ENCODE results near the gene TMEM8B. TPM values are rescaled to one million over a fixed set of nuclear protein-coding genes. Genes with fewer than 3 reads are reported as not detected.

TMEM8B gene, protein sequence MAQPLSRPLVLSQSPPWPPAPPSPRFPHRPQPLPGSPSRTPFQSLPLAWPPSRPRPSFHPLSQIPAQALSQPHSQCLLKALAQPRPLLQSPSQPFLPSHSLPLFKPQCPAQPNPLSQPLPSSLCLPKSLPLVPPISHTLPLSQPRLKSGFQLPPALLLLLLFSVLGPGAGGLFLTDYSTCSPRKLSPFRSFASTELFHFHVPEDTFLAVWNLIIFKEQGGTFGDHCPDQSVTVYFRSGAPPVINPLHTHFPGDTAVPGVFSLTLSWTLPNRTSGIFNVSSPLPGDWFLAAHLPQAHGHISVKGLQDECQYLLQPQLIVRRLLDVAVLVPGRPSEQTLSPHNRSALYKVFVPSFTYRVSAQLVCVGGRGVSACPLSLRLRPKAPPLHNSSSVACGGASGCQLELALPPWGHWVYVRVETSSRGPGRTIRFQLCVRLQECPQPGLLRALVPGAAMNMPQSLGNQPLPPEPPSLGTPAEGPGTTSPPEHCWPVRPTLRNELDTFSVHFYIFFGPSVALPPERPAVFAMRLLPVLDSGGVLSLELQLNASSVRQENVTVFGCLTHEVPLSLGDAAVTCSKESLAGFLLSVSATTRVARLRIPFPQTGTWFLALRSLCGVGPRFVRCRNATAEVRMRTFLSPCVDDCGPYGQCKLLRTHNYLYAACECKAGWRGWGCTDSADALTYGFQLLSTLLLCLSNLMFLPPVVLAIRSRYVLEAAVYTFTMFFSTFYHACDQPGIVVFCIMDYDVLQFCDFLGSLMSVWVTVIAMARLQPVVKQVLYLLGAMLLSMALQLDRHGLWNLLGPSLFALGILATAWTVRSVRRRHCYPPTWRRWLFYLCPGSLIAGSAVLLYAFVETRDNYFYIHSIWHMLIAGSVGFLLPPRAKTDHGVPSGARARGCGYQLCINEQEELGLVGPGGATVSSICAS
- total RNA-seq = 8.2 TPM

DNA sequence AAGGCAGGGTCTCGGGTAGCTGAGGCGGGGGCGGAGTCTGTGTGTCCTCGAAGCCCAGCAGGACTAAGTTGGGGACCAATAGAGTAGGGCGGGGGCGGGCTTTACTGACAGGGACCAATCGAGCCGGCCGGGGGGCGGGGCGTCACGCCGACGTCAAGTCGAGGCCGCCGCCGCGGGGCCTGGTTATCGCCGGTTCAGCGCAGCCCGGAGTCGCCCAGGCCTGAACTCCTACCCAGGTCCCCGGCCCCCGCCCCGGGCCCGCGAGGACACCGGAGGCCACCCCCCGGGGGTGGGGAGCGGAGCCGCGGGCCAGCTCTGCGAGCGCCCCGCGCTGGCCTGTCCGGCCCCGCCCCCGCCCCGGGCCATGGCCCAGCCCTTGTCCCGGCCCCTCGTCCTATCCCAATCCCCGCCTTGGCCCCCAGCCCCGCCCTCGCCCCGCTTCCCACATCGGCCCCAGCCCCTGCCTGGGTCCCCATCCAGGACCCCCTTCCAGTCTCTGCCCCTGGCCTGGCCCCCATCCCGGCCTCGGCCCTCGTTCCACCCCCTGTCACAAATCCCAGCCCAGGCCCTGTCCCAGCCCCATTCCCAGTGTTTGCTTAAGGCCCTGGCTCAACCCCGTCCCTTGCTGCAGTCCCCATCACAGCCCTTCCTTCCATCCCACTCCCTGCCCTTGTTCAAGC lies at the start of gene TMEM8B:
Gene TMEM8B, plus strand, starts transcription at position 145 of the 680 bp plus-strand sequence. Its CDS starts 220 bp downstream, at position 365.
- peak; percentile 98 for DNase-seq

DNA sequence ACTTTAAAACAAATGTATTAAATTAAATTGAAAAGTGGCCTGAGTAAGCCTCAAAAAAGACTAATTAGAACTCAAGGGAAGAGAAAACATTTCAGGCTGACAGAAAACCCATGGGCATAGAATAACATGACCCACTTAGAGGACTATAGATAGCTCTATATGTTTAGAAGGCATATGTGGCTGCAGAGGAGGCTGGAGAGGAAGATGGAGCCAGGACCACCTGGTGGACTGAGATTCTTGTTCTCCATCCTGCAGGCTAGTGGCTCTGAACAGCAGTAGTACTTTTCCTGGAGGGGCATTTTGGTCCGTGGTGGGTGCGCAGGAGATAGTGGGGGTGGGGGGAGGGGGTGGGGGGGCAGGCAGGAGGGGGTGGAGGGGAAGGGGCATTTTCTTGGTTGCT lies 48.0 kb upstream of the TMEM8B start:
- no peak for DNase-seq

DNA sequence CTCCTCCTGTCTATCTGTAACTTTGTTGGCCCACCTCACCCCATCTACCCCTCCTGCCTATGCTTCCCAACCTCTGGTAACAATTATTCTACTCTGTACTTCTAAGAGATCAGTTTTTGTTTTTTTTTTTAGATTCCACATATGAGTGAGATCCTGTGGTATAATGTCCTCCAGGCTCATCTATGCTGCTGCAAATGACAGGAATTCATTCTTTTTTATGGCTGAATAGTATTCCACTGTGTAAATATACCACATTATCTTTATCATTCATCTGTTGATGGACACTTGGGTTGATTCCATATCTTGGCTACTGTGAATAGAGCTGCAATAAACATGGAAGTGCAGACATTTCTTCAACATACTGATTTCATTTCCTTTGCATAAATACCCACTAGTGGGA lies 45.6 kb upstream of the TMEM8B start:
- no peak for DNase-seq

DNA sequence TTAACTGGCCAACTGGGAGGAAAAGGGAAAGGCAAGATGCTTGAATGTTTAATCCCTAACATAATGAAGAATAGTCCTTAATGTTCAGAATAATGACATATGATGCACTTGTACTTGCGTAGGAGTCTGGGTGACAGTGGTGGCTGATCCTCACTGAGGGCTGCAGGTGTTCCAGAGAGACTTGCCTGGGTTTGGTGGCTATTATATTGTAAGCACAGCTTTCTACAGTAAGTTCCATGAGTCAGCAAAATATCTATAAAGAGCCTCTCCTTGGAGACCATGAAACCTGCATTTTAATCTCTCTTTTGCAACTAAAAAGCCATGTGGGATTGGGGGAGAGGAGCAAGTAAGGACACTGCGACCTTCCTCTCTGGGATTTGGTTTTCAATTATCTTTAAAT lies 39.5 kb upstream of the TMEM8B start:
- no peak for DNase-seq

DNA sequence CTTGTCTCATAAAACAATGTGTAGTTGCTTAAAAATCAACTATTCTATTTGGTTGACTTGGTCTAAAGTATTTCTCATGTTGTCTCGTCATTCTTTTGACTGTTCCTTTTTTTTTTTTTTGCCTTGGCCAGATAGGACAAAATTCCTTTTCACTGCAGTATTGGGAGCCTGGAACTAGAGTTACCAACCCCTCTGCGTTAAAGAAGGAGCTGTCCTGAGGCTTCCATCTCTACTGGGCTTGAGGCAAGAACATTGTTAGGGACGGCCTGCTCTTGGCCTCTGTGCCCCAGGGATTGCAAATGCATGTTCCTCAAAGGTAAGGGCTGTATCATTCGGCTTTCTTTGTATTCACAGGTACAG lies 39.0 kb upstream of the TMEM8B start:
- no peak for DNase-seq

DNA sequence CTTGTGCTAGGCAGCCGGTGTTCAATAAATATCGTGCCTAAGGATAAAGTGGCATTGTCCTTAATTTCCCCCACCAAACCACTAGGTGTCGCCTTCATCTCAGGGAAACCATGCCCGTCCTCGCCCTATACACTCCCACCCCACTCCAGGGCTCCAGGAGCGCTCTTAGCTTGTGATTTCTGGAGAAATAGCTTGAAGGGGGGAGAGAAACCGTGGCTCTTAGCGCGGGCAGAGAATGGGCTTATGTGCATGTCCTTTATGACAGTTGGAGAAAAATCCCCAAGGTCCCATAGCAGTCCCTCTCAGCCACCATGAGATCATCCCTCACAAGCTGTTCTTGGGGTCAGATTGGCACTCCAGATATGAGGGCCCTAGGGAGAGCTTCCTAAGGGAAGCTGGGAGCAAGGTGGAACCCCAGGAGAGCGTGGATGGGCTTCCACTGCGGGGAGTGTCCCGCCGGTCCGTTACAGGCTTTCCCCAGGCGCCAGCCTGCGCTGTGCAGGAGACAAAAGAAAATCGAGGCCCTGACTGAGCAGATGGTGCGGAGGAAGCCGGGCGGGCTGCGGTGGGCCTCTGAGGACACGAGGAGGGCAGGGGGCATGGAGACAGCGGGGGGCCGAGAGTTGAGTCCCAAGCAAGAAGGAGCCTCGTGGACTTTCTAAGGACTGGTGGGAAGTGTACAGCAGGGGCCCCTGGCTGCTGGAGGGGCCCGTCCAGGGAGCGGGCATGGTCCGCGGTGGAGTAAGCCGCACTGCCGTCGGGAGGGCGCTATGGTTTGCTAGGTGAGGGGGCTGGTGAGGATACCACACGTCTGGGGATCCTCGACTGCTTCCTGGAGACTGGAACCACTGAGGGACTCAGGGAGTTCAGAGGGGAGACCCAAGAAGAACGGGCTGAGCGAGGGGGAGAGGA lies 38.4 kb upstream of the TMEM8B start:
- DNase-seq = peak; percentile 94

DNA sequence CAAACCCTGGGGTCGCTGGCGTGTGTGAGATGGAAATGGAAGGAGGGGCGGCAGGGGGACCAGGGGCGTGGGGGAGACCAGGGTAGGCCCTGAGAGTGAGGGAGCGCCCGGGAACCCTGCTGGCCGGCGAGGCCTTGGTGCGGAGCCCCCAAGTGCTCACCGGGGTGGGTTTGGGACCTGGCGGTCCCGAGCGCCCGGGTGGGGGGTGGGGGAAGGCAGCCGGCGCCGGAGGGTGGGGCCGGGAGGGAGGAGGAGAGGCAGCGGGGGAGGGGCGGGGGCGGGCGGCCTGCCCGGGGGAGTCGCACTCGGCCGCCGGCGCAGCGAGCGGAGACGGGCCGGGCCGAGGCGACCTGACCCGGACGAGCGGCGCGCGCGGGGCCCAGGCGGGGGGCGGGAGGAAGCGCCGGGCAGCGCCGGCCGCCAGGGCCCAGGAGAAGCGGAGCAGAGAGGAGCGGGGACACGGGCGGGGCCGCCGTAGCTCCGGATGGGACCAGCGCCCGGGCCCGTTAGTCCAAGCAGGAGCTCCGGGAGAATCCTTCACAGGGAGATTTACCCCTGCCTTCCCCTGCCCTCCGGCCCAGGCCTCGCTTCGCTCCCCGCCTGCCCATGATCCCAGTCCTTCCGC lies 37.6 kb upstream of the TMEM8B start, which contains the start of gene NPR2:
Gene NPR2, plus strand, starts transcription at position 295 of the 625 bp plus-strand sequence. CDS start 818 bp downstream, outside the sequence.
- peak; percentile 65 for DNase-seq

DNA sequence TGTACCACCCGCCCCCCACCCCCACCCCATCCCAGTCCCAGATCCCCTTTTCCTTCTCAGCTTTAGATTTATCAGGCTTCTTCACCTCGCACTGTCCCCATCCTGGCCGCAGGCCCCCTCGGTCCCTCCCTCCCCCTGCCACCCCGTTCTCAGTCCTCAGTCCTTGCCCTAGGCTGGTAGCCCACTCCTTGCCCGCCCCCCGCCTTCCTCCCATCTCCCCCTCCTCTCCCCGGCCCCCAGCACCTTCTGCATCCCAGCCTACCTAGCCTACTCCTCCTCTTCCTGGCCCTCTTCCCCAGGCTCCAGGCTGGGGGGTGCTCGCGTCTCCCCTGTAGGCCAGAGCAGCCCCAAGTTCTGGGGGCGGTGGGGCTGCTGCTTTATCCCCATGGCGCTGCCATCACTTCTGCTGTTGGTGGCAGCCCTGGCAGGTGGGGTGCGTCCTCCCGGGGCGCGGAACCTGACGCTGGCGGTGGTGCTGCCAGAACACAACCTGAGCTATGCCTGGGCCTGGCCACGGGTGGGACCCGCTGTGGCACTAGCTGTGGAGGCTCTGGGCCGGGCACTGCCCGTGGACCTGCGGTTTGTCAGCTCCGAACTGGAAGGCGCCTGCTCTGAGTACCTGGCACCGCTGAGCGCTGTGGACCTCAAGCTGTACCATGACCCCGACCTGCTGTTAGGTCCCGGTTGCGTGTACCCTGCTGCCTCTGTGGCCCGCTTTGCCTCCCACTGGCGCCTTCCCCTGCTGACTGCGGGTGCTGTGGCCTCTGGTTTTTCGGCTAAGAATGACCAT lies 36.8 kb upstream of the TMEM8B start:
- DNase-seq = no peak

DNA sequence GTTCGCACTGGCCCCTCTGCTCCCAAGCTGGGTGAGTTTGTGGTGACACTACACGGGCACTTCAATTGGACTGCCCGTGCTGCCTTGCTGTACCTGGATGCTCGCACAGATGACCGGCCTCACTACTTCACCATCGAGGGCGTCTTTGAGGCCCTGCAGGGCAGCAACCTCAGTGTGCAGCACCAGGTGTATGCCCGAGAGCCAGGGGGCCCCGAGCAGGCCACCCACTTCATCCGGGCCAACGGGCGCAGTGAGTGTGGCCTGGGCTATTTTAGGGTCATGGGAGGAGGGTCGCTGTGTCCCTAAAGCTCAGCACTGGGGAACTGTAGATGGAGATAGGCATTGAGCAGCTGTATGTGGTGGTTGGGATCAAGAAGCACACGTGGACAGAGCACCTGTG lies 36.2 kb upstream of the TMEM8B start:
- DNase-seq = no peak

DNA sequence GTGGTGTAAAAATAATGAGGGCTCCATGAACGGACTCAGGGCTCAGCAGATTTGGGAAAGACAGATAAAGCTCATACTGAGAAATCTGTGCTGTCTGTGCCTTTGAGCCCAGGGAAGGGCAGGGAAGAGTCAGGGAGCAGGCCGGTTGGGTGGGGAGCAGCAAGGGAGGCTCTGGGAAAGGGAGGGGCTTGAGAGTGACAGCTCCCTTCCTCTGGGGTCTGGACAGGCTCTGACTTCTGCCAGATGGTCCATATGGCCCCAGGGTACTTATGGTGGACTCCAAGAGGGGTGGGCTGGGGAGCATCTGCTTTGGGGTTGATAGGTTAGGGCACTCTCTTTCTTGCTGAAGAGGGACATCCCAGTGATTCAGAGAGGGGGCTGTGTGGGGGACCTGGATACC lies 35.6 kb upstream of the TMEM8B start:
- no peak for DNase-seq

DNA sequence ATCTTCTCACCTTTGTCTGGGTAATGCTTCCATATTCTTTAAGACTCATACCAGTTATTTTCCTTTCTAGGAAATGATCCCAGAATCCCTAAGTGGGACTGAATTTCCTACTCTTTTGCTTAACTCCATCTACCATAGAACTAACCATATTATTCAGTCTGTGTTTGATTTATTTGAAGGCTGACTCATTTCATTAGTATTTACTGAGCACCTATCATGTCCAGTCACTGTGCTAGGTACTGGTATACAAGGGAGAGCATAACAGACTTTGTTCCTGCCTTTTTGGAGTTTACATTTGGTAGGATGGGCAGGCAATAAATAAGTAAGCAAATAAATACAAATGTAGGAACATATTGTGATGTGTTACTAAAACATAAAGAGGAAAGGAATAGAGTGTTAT lies 33.3 kb upstream of the TMEM8B start:
- no peak for DNase-seq

DNA sequence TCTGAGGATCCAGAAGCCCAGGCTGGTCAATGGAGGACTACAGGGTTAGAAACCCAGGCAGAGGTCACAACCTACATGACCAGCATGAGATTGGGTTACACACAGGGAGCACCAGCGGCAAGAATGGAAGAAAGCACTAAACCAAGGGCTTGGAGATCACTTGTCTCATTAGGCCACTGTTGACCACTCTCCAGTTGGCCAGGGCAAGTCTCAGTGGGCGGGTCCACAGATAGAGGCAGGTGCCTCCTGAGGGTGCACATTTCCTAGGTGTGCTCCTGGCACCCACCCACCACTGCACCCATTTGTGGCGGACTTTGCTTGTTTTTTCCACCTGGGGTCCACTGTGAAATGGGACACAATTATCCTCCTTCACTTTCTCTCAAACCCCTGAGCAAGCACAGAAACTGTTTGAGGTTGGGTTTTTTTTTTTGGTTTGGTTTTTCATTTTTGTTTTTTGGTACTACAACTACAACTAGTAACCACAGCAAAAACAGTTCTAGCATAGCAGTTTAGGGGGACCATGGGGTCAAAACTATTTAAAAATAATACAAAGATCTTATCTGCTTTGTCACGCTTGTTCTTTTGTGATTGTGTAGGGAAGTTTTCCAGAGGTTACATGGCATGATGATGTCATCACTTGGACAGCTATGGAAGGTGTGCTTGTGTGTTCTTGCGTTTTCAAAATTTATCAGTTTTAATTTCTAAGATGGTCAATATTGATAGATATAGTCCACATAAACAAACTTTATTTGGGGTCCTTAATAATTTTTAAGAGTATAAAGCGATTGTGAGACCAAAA lies 31.5 kb upstream of the TMEM8B start:
- no peak for DNase-seq

DNA sequence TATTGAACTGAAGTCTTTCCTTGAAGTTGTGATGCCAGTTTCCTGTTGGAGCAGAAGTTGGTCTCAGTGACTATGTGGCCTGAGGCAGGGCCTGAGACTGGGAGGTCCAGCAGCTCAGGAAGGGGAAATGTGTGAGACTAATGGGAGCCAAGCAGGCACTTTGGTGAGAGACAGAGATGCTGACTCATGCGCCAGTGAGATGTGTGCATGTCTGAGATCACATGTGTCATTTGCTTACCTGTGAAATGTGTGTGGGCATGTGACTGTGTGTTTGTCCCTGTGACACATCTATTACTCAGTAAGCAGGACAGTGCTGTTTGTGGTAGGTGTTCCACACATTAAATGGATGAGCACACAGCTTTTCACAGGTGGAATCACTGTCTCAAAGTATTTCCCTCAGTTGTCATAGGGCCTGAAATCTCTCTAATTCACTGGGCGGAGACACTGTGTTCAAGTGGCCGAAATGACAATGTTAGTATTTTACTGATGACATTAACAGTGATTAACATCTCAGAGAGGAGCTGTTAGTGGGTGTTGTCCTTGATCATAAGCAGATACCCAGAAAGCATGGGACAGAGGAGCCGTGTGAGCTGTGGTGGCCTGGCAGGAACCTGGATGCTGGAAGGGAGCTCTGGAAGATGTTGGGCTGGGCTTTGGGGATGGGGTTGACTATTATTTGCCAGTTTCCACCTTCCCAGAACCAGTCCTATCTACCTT lies 30.2 kb upstream of the TMEM8B start:
- DNase-seq = no peak

DNA sequence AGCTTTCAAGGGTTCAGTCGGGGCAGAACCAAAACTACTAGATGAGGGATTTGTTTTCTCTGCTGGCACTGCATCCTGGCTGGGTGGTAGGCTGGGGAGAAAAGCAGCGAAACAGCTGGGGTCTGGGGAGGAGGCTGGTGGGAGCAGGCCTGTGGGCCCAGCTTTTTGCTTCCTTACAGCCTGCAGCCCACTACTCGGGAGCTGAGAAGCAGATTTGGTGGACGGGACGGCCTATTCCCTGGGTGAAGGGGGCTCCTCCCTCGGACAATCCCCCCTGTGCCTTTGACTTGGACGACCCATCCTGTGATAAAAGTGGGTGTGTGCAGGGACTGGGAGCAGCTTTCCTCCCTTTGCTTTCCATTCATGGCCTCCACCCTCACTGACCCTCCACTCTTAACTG lies 28.5 kb upstream of the TMEM8B start:
- no peak for DNase-seq

DNA sequence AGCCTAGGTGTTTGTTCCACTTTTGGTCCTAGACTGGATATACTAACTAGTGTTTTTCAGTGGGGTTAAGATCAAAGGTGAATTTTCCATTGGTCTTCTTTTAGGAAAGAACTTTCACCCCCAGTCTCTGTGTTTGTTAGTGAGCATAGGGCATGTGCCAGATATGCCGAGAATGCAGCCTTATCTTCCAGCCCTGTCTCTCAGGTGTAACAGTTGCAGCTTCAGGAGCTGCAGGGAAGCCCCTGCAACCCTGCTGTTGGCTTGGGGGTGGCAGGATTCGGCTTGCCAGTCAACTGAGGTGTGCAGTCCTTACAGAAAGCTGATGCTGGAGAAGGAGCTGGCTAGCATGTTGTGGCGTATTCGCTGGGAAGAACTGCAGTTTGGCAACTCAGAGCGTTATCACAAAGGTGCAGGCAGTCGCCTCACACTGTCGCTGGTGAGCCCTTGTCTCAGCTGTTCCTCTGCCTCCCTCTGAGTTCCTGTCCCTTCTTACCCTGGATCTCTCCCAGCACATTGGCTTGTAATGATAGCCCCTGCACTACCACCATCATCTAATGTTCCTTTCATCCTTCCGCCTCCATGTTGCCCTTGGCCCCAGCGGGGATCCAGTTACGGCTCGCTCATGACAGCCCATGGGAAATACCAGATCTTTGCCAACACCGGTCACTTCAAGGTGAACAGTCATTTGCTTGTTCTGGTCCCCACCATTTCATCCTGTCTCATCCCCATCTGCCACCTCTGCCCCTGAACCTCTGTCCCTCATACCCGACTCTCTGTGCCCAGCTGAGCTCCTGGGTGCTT lies 27.5 kb upstream of the TMEM8B start:
- DNase-seq = no peak

DNA sequence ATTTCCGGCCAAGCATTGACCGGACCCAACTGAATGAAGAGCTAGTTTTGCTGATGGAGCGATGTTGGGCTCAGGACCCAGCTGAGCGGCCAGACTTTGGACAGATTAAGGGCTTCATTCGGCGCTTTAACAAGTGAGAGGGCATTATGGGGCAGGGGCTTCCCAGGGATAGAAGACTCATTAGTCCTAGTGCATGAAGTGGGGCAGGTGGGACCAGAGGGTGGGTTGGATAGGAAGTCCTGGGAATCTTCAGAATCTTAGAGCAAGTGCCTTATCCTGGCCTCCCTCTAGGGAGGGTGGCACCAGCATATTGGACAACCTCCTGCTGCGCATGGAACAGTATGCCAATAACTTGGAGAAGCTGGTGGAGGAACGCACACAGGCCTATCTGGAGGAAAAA lies 22.9 kb upstream of the TMEM8B start:
- DNase-seq = no peak

DNA sequence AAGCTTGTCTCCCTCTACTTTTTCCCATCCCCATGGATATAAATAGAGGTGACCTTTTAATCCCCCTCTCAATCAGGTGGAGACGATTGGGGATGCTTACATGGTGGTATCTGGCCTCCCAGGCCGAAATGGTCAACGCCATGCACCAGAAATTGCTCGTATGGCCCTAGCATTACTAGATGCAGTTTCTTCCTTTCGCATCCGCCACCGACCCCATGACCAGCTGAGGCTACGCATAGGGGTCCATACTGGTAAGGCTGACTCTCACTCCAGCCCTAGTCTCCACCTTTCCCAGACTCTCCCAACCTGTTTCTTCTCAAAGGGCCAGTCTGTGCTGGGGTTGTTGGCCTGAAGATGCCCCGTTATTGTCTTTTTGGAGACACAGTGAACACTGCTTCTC lies 20.6 kb upstream of the TMEM8B start:
- no peak for DNase-seq

DNA sequence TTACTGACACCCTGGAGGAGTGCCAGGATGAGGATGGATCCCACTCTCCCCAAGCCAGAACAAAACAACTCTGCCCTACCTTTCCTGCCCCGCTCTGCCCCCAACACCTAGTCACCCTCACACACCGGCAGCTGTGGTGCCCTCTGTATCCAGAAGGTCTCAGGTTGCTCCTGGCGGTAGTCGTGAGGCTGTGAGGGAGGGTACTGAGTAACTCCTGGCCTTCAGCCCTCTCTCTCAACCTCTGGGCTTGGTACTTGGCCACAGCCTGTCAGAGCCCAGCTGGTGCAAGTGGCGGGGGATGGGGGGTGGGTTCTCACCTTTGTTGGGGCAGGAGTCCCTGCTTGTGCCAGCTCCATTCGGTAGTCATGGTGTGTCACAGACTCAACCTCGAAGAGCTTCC lies 18.9 kb upstream of the TMEM8B start:
- no peak for DNase-seq

Measured in tongue (tissue), 2 donors.